GM23248 (cell line): ENCODE data around the gene HAPLN2. TPM values are rescaled to one million over a fixed set of nuclear protein-coding genes. Genes with fewer than 3 reads are reported as not detected.

ENCODE experiments used
- DNase-seq: peaks from one replicate; pipeline ENCODE4 v3.0.0-alpha.2; 2015
- H2AFZ ChIP-seq: fragments of 200-600 bp; sonication (generic); 2 replicates; pipeline ENCODE4 v1.6.1; 2016; ENCODE audit warnings: antibody characterized with exemption
- H3F3A ChIP-seq: fragments of 200-600 bp; sonication (generic); 2 replicates; pipeline ENCODE4 v1.6.1; 2016; ENCODE audit warnings: mild to moderate bottlenecking, antibody characterized with exemption, mixed run types; ENCODE audit not compliant: insufficient read depth
- H3K27ac ChIP-seq: fragments of 200-600 bp; sonication (generic); 2 replicates; pipeline ENCODE4 v1.5.1; 2016; ENCODE audit warnings: mild to moderate bottlenecking
- H3K27me3 ChIP-seq: fragments of 200-600 bp; sonication (generic); replicated peaks from 2 replicates; pipeline ENCODE4 v1.6.1; 2016; ENCODE audit warnings: mild to moderate bottlenecking; ENCODE audit not compliant: insufficient read depth
- H3K36me3 ChIP-seq: fragments of 200-600 bp; sonication (generic); 2 replicates; pipeline ENCODE4 v1.6.1; 2016; ENCODE audit warnings: low read depth, mild to moderate bottlenecking
- H3K4me1 ChIP-seq: fragments of 200-600 bp; sonication (generic); 2 replicates; pipeline ENCODE4 v1.6.1; 2016; ENCODE audit warnings: mild to moderate bottlenecking; ENCODE audit not compliant: insufficient read depth
- H3K4me2 ChIP-seq: fragments of 200-600 bp; sonication (generic); one replicate; pipeline ENCODE4 v1.6.1; 2016; ENCODE audit warnings: mild to moderate bottlenecking; ENCODE audit not compliant: unreplicated experiment
- H3K4me3 ChIP-seq: fragments of 200-600 bp; sonication (generic); 2 replicates; pipeline ENCODE4 v1.5.1; 2016; ENCODE audit warnings: mild to moderate bottlenecking
- H3K79me2 ChIP-seq: fragments of 200-600 bp; sonication (generic); 2 replicates; pipeline ENCODE4 v1.6.1; 2016; ENCODE audit warnings: mild to moderate bottlenecking; ENCODE audit not compliant: insufficient read depth
- H3K9ac ChIP-seq: fragments of 200-600 bp; sonication (generic); 2 replicates; pipeline ENCODE4 v1.6.1; 2016; ENCODE audit warnings: mild to moderate bottlenecking
- H3K9me2 ChIP-seq: fragments of 200-600 bp; sonication (generic); 2 replicates; pipeline ENCODE4 v1.6.1; 2016; ENCODE audit warnings: mixed run types, mild to moderate bottlenecking, moderate library complexity; ENCODE audit not compliant: insufficient read depth
- H3K9me3 ChIP-seq: fragments of 200-600 bp; sonication (generic); one replicate; pipeline ENCODE4 v1.6.1; 2017; ENCODE audit warnings: low read depth
- H4K20me1 ChIP-seq: fragments of 200-600 bp; sonication (generic); 2 replicates; pipeline ENCODE4 v1.6.0; 2016; ENCODE audit not compliant: insufficient read depth
- EZH2 ChIP-seq: fragments of 200-600 bp; sonication (generic); IDR thresholded peaks from 2 replicates; pipeline ENCODE4 v1.6.1; 2018; ENCODE audit warnings: antibody characterized with exemption, mild to moderate bottlenecking; ENCODE audit not compliant: insufficient read depth, poor library complexity, severe bottlenecking
- EZH2phosphoT487 ChIP-seq: fragments of 200-600 bp; sonication (generic); IDR thresholded peaks from 2 replicates; pipeline ENCODE4 v1.6.1; 2018; ENCODE audit warnings: antibody characterized with exemption, moderate library complexity, mild to moderate bottlenecking, low read depth; ENCODE audit not compliant: insufficient read depth
- WGBS, 2 experiments: methylation state at CpG; one replicate each; pipeline ENCODE4 v1.1.6; 2015 to 2017; ENCODE audit warnings: low lambda C conversion rate in 2 of 2, low coverage in 1 of 2; ENCODE audit errors: missing lambda C conversion rate in 2 of 2; 5-methylcytosine and 5-hydroxymethylcytosine counted together
- in situ Hi-C: fragments of 300-500 bp; cut with MboI; formaldehyde crosslinking; loops from 2 replicates; pipeline ENCODE4 v1.15.0; 2020
- polyA plus RNA-seq: library from polyadenylated mRNA; unstranded; fragments of >200 nt; fragmentation: Nextera tagmentation; extraction: Ambion mirVana; gene quantifications from 2 replicates; pipeline ENCODE4 v1.2.1, GENCODE V29; 2016
- total RNA-seq: library from RNA; depleted of rRNA; stranded (reverse); fragments of >200 nt; shearing (Covaris generic); gene quantifications from 2 replicates; pipeline ENCODE4 v1.2.3, GENCODE V29; 2014; rRNA removed

HAPLN2 gene
- total and polyA plus RNA-seq, 2 experiments from 2014 or later, result not detected

DNA sequence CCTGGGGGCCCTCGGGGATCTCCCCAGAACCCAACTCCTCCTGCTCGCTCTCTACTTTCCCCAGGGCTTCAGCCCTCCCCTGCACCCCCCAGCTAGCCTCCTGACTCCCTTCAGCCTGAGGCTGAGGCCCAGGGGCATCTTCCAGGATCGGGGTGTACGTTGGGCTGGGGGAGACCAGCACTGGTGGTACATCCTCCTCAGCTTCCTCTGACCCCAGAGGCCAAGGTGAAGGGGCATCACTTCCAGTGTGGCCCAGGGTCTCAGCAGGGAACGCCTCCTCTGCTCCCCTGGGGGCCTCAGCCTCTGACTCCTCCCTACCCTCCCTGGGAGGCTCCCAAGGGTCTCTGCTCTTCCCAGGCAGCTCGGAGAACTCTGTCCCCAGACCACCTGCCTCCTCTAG lies 51.1 kb downstream of the HAPLN2 start:
- Histone ChIP-seq H3K4me1 (no peaks in the 10 kb centered on the region), H3K79me2 (no peaks in the 10 kb centered on the region), H3K27ac (no peak overlapping the region), H4K20me1 (no peaks in the 10 kb centered on the region), H3K9me2 (no peaks in the 10 kb centered on the region), H3K9me3 (no peaks in the 10 kb centered on the region), H3K4me2 (no peak overlapping the region), H3K36me3 (no peaks in the 10 kb centered on the region), H3K27me3 (no peaks in the 10 kb centered on the region), H3F3A (no peaks in the 10 kb centered on the region), H3K9ac (no peak overlapping the region), H2AFZ (no peak overlapping the region), H3K4me3 (no peak overlapping the region)
- in situ Hi-C loops, result no loop called here
- 84% methylated on average over 6 of the region's 6 CpGs for WGBS, 2 experiments
- TF ChIP-seq EZH2 (no peak), EZH2phosphoT487 (no peak)
- no peak for DNase-seq

DNA sequence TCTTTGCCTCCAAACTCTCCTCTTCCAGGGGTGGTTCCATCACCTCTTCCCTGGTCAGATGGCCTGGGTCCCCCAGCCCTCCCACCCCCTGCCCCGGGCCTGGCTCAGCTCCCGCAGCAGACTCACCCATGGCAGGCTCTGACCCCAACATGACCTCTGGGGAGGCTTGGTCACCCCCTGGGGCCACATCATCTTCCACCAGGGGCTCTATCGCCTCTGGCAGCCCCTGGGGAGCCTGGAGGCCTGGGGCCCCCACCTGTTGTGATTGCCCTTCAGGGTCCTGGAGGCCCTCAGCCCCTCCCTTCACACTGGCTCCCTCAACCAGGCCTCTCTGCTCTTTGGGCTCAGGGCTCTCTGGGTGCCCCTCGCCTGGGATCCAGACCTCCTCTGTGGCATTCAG lies 51.6 kb downstream of the HAPLN2 start:
- Histone ChIP-seq H3K36me3 (no peaks in the 10 kb centered on the region), H3K4me3 (no peak overlapping the region), H3K79me2 (no peaks in the 10 kb centered on the region), H3K9ac (no peak overlapping the region), H3K4me2 (no peak overlapping the region), H3K4me1 (no peaks in the 10 kb centered on the region), H3F3A (no peaks in the 10 kb centered on the region), H4K20me1 (no peaks in the 10 kb centered on the region), H3K9me2 (no peaks in the 10 kb centered on the region), H3K27ac (no peak overlapping the region), H2AFZ (no peak overlapping the region), H3K9me3 (no peaks in the 10 kb centered on the region), H3K27me3 (no peaks in the 10 kb centered on the region)
- in situ Hi-C loops, result no loop called here
- no peak for DNase-seq
- 65 to 100% methylated on average over 1 to 4 of the region's 4 CpGs for WGBS, 2 experiments
- TF ChIP-seq EZH2, result no peak
- no peak for TF ChIP-seq EZH2phosphoT487

DNA sequence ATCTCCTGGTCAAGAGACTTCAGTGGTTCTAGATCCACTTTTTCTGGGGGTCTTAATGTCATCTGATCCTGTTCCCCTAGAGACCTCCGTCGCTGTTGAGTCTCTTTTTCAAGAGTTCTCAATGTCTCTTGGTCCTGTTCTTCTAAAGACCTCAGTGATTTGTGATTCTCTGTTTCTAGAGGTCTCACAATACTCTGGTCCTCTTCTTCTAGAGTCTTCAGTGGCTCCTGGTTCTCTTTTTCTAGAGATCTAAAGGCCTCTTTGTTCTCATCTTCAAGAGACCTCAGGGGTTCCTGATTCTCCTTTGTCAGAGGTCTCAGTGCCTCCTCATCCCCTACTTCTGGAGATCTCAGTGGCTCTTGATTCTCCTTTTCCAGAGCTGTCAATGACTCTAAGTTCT lies 52.6 kb downstream of the HAPLN2 start:
- no peak overlapping the region for H3K27ac ChIP-seq
- H3K9me2 ChIP-seq, result no peaks in the 10 kb centered on the region
- TF ChIP-seq EZH2 (no peak), EZH2phosphoT487 (no peak)
- no peaks in the 10 kb centered on the region for H3K9me3 ChIP-seq
- H3K4me3 ChIP-seq, result no peak overlapping the region
- no peak for DNase-seq
- no peak overlapping the region for H3K9ac ChIP-seq
- H3F3A ChIP-seq, result no peaks in the 10 kb centered on the region
- no peak overlapping the region for H2AFZ ChIP-seq
- H3K36me3 ChIP-seq, result no peaks in the 10 kb centered on the region
- no peak overlapping the region for H3K4me2 ChIP-seq
- no peaks in the 10 kb centered on the region for H3K27me3 ChIP-seq
- in situ Hi-C loops, result no loop called here
- H3K4me1 ChIP-seq, result no peaks in the 10 kb centered on the region
- H3K79me2 ChIP-seq, result no peaks in the 10 kb centered on the region
- 81 to 90% methylated on average over 2 of the region's 2 CpGs for WGBS, 2 experiments
- H4K20me1 ChIP-seq, result no peaks in the 10 kb centered on the region

DNA sequence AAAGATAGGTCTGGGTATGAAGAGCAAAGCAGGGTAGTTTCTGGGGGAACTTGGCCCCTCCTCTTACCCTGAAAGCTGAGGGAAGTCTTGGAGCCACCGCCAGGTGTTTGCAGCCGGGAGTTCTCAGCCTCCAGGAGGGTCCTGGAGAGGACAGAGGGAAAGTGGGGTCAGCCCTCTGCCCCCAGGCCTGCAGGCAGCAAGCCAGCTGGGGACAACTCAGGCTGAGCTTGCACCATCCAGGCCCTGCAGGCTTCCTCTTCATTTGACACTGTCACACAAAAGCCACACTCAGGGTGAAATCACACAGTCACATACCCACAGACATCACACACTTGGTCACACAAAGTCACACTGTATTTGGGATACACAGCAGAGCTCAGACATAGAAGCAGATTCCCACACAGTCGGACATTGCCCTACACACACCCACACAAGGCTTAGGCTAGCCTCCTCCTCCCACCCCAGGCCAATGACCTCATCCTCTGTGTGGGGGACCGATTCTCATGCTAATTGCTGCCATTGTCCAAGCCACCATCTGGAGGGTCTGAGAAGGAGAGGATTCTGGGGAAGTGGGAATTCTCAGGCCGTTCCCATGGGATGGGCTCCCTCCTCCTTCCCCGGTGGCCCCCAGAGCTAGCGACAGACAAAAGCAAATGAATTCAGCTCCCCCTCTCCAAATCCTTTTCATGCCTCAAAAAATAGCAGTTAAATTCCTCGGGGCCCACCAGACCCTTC lies 54.3 kb downstream of the HAPLN2 start:
- Histone ChIP-seq H3K4me1 (peaks cover 6% of the 10 kb centered on the region), H3K27me3 (no peaks in the 10 kb centered on the region), H3K4me3 (no peak overlapping the region), H3K36me3 (no peaks in the 10 kb centered on the region), H4K20me1 (no peaks in the 10 kb centered on the region), H3K9me2 (no peaks in the 10 kb centered on the region), H3K79me2 (no peaks in the 10 kb centered on the region), H3K27ac (no peak overlapping the region), H3F3A (no peaks in the 10 kb centered on the region), H3K9ac (no peak overlapping the region), H3K4me2 (no peak overlapping the region), H3K9me3 (no peaks in the 10 kb centered on the region), H2AFZ (no peak overlapping the region)
- no peak for DNase-seq
- in situ Hi-C loops, result no loop called here
- TF ChIP-seq EZH2phosphoT487 (no peak), EZH2 (no peak)
- 77 to 80% methylated on average over 8 of the region's 8 CpGs for WGBS, 2 experiments

Other genes starting within 250 kb of the HAPLN2 start
- gene MEF2D, start 118.6 kb upstream of the HAPLN2 start, total RNA-seq, result 22.3 and 23.6 TPM in 2 replicates
- gene MEF2D, start 118.6 kb upstream of the HAPLN2 start, polyA plus RNA-seq, result 32.1 and 34.1 TPM in 2 replicates
- gene IQGAP3, start 46.9 kb upstream of the HAPLN2 start, total RNA-seq, result 12.5 and 14.7 TPM in 2 replicates
- gene IQGAP3, start 46.9 kb upstream of the HAPLN2 start, polyA plus RNA-seq, result 5.5 and 5.6 TPM in 2 replicates
- gene TTC24, start 39.7 kb upstream of the HAPLN2 start, total RNA-seq, result not detected in 2 replicates
- gene TTC24, start 39.7 kb upstream of the HAPLN2 start, polyA plus RNA-seq, result not detected in 2 replicates
- 51.2 and 68.7 TPM in 2 replicates for gene NAXE, start 27.6 kb upstream of the HAPLN2 start, total RNA-seq
- gene NAXE, start 27.6 kb upstream of the HAPLN2 start, polyA plus RNA-seq, result 86.2 and 87.4 TPM in 2 replicates
- gene GPATCH4, start 17.9 kb upstream of the HAPLN2 start, total RNA-seq, result 9.5 and 12.5 TPM in 2 replicates
- 43.0 and 46.6 TPM in 2 replicates for gene GPATCH4, start 17.9 kb upstream of the HAPLN2 start, polyA plus RNA-seq
- not detected in 2 replicates for gene BCAN, start 22.7 kb downstream of the HAPLN2 start, total RNA-seq
- not detected in 2 replicates for gene BCAN, start 22.7 kb downstream of the HAPLN2 start, polyA plus RNA-seq
- 15.0 and 23.0 TPM in 2 replicates for gene NES, start 58.0 kb downstream of the HAPLN2 start, total RNA-seq
- gene NES, start 58.0 kb downstream of the HAPLN2 start, polyA plus RNA-seq, result 2.2 TPM in 2 replicates
- 23.3 and 38.8 TPM in 2 replicates for gene CRABP2, start 86.2 kb downstream of the HAPLN2 start, total RNA-seq
- 64.1 and 68.6 TPM in 2 replicates for gene CRABP2, start 86.2 kb downstream of the HAPLN2 start, polyA plus RNA-seq
- gene METTL25B, start 109.1 kb downstream of the HAPLN2 start, total RNA-seq, result 4.5 and 5.6 TPM in 2 replicates
- 7.4 and 10.1 TPM in 2 replicates for gene METTL25B, start 109.1 kb downstream of the HAPLN2 start, polyA plus RNA-seq
- gene ISG20L2, start 109.4 kb downstream of the HAPLN2 start, total RNA-seq, result 10.4 TPM in 2 replicates
- 17.8 and 21.5 TPM in 2 replicates for gene ISG20L2, start 109.4 kb downstream of the HAPLN2 start, polyA plus RNA-seq
- 49.2 and 55.7 TPM in 2 replicates for gene MRPL24, start 121.7 kb downstream of the HAPLN2 start, total RNA-seq
- gene MRPL24, start 121.7 kb downstream of the HAPLN2 start, polyA plus RNA-seq, result 91.4 and 93.7 TPM in 2 replicates
- 184 and 185 TPM in 2 replicates for gene HDGF, start 132.3 kb downstream of the HAPLN2 start, total RNA-seq
- 95.4 and 131 TPM in 2 replicates for gene HDGF, start 132.3 kb downstream of the HAPLN2 start, polyA plus RNA-seq
- 32.4 and 43.6 TPM in 2 replicates for gene PRCC, start 148.1 kb downstream of the HAPLN2 start, total RNA-seq
- 57.0 and 62.4 TPM in 2 replicates for gene PRCC, start 148.1 kb downstream of the HAPLN2 start, polyA plus RNA-seq
- not detected in 2 replicates for gene SH2D2A, start 197.4 kb downstream of the HAPLN2 start, total RNA-seq
- gene SH2D2A, start 197.4 kb downstream of the HAPLN2 start, polyA plus RNA-seq, result 0.43 and 0.96 TPM in 2 replicates
- not detected in 2 replicates for gene INSRR, start 239.7 kb downstream of the HAPLN2 start, total RNA-seq
- gene INSRR, start 239.7 kb downstream of the HAPLN2 start, polyA plus RNA-seq, result 0.09 TPM in 1 of 2 replicates, not detected in the other
- gene NTRK1, start 241.4 kb downstream of the HAPLN2 start, total RNA-seq, result 0.11 TPM in 1 of 2 replicates, not detected in the other
- 0.08 and 0.09 TPM in 2 replicates for gene NTRK1, start 241.4 kb downstream of the HAPLN2 start, polyA plus RNA-seq